Osteocyte (in vitro differentiated cells): ENCODE data around the gene PAPPA. TPM values are rescaled to one million over a fixed set of nuclear protein-coding genes. Genes with fewer than 3 reads are reported as not detected.
A peak's percentile ranks its signal among the peaks of the same experiment; 100 is the strongest.

ENCODE experiments used
- DNase-seq: peaks from one replicate; pipeline ENCODE4 v3.0.0; 2021; ENCODE audit warnings: mixed read lengths; ENCODE audit not compliant: unreplicated experiment; ENCODE audit errors: extremely low spot score
- H3K27ac Mint-ChIP-seq: one replicate; pipeline ENCODE4 v1.8.0; 2021; ENCODE audit warnings: mild to moderate bottlenecking, mixed read lengths; ENCODE audit not compliant: unreplicated experiment
- H3K27me3 Mint-ChIP-seq: one replicate; pipeline ENCODE4 v1.8.0; 2021; ENCODE audit warnings: mixed read lengths; ENCODE audit not compliant: unreplicated experiment
- H3K36me3 Mint-ChIP-seq: one replicate; pipeline ENCODE4 v1.8.0; 2021; ENCODE audit warnings: mixed read lengths; ENCODE audit not compliant: unreplicated experiment
- H3K4me1 Mint-ChIP-seq: one replicate; pipeline ENCODE4 v1.8.0; 2021; ENCODE audit warnings: mixed read lengths; ENCODE audit not compliant: unreplicated experiment
- H3K4me3 Mint-ChIP-seq: one replicate; pipeline ENCODE4 v1.8.0; 2021; ENCODE audit warnings: mild to moderate bottlenecking, moderate library complexity, mixed read lengths; ENCODE audit not compliant: unreplicated experiment
- H3K9me3 Mint-ChIP-seq: one replicate; pipeline ENCODE4 v1.8.0; 2021; ENCODE audit warnings: mixed read lengths; ENCODE audit not compliant: unreplicated experiment
- CTCF ChIP-seq: fragments of 200-600 bp; sonication (generic); IDR thresholded peaks from 2 replicates; pipeline ENCODE4 v1.5.0; 2021; ENCODE audit warnings: antibody characterized with exemption, mild to moderate bottlenecking, moderate library complexity
- total RNA-seq: library from RNA; stranded (reverse); gene quantifications from 2 replicates; pipeline ENCODE4 v1.2.1, GENCODE V29; 2021

Gene PAPPA
- total RNA-seq, 1 donor from 2014 or later = 229 TPM

GRCh38 chr9:116312221-116312620 is 158.6 kb downstream of the PAPPA start:
- DNase-seq = no peak
- TF ChIP-seq CTCF = no peak

GRCh38 chr9:116313638-116314037 is 160.0 kb downstream of the PAPPA start:
- no peak for DNase-seq
- no peaks in the 10 kb centered on the region for H3K27me3 Mint-ChIP-seq
- peak; percentile 14 for TF ChIP-seq CTCF
- no peaks in the 10 kb centered on the region for H3K9me3 Mint-ChIP-seq
- no peak overlapping the region for H3K4me3 Mint-ChIP-seq
- H3K36me3 Mint-ChIP-seq = peaks cover 89% of the 10 kb centered on the region
- H3K27ac Mint-ChIP-seq = peak overlapping the region; percentile 80
- H3K4me1 Mint-ChIP-seq = peaks cover 29% of the 10 kb centered on the region

More at GRCh38 chr9:116312221-116312620, 158.6 kb downstream of the PAPPA start:
- no peaks in the 10 kb centered on the region for H3K9me3 Mint-ChIP-seq
- peaks cover 86% of the 10 kb centered on the region for H3K36me3 Mint-ChIP-seq
- H3K4me3 Mint-ChIP-seq = no peak overlapping the region
- no peaks in the 10 kb centered on the region for H3K27me3 Mint-ChIP-seq
- peak overlapping the region; percentile 60 for H3K27ac Mint-ChIP-seq
- peaks cover 28% of the 10 kb centered on the region for H3K4me1 Mint-ChIP-seq

GRCh38 chr9:116316246-116316645 is 162.7 kb downstream of the PAPPA start:
- Mint-ChIP-seq H3K36me3 (peaks cover 75% of the 10 kb centered on the region), H3K27me3 (no peaks in the 10 kb centered on the region)
- no peak for DNase-seq

GRCh38 chr9:116317503-116317902 is 163.9 kb downstream of the PAPPA start:
- Mint-ChIP-seq H3K27me3 (no peaks in the 10 kb centered on the region), H3K4me1 (peaks cover 24% of the 10 kb centered on the region), H3K27ac (no peak overlapping the region), H3K4me3 (no peak overlapping the region), H3K9me3 (no peaks in the 10 kb centered on the region), H3K36me3 (peaks cover 70% of the 10 kb centered on the region)
- DNase-seq = no peak
- no peak for TF ChIP-seq CTCF

More at GRCh38 chr9:116316246-116316645, 162.7 kb downstream of the PAPPA start:
- H3K4me1 Mint-ChIP-seq = peaks cover 31% of the 10 kb centered on the region
- no peak for TF ChIP-seq CTCF
- H3K9me3 Mint-ChIP-seq = no peaks in the 10 kb centered on the region
- H3K27ac Mint-ChIP-seq = no peak overlapping the region
- H3K4me3 Mint-ChIP-seq = no peak overlapping the region

GRCh38 chr9:116318468-116319374 is 165.1 kb downstream of the PAPPA start:
- DNase-seq = no peak
- Mint-ChIP-seq H3K27me3 (no peaks in the 10 kb centered on the region), H3K27ac (peak overlapping the region; percentile 73), H3K9me3 (no peaks in the 10 kb centered on the region), H3K4me1 (peaks cover 25% of the 10 kb centered on the region), H3K36me3 (peaks cover 70% of the 10 kb centered on the region), H3K4me3 (no peak overlapping the region)
- TF ChIP-seq CTCF = no peak
